Skin of body (tissue), 2 donors: ENCODE data around the gene FANCL. TPM values are rescaled to one million over a fixed set of nuclear protein-coding genes. Genes with fewer than 3 reads are reported as not detected.
"Not testable (repeated sequence)": the region's sequence is repeated elsewhere in the genome, so short reads cannot be mapped to it uniquely, and the experiment has no call there.

ENCODE experiments used
- DNase-seq: peaks from one replicate; lab custom pipeline; 2025; lab: John Stamatoyannopoulos, UW
- total RNA-seq: library from RNA; depleted of rRNA; stranded (reverse); fragments of >200 nt; gene quantifications from one replicate; pipeline ENCODE4 v1.2.3, GENCODE V29; 2014

The FANCL gene
- total RNA-seq, 1 donor from 2014 or later: 28.2 TPM

- DNase-seq: no peak
Observed at GRCh38 chr2:58206785-58207184, 34.3 kb downstream of the FANCL start.

- DNase-seq: no peak
Observed at GRCh38 chr2:58204195-58204959, 36.7 kb downstream of the FANCL start.

- DNase-seq: no peak
Observed at GRCh38 chr2:58203018-58203417, 38.1 kb downstream of the FANCL start.

- no peak for DNase-seq
Observed at GRCh38 chr2:58202404-58202803, 38.7 kb downstream of the FANCL start.

GRCh38 chr2:58197894-58198293 is 43.2 kb downstream of the FANCL start:
- no peak for DNase-seq

GRCh38 chr2:58195662-58196061 is 45.5 kb downstream of the FANCL start:
- DNase-seq: no peak

- DNase-seq: no peak
Observed at GRCh38 chr2:58194458-58194857, 46.7 kb downstream of the FANCL start.

- DNase-seq: not testable (repeated sequence)
Observed at GRCh38 chr2:58187022-58187421, 54.1 kb downstream of the FANCL start.

- no peak for DNase-seq
Observed at GRCh38 chr2:58186501-58186900, 54.6 kb downstream of the FANCL start.

- DNase-seq: no peak
Observed at GRCh38 chr2:58182527-58182926, 58.6 kb downstream of the FANCL start.

- DNase-seq: no peak
Observed at GRCh38 chr2:58180635-58181034, 60.5 kb downstream of the FANCL start.

- DNase-seq: not testable (repeated sequence)
Observed at GRCh38 chr2:58180175-58180574, 61.0 kb downstream of the FANCL start.

GRCh38 chr2:58177187-58177586 is 63.9 kb downstream of the FANCL start:
- DNase-seq: not testable (repeated sequence)

- not testable (repeated sequence) for DNase-seq
Observed at GRCh38 chr2:58171831-58172230, 69.3 kb downstream of the FANCL start.

- DNase-seq: not testable (repeated sequence)
Observed at GRCh38 chr2:58170334-58170933, 70.7 kb downstream of the FANCL start.

- not testable (repeated sequence) for DNase-seq
Observed at GRCh38 chr2:58169845-58170244, 71.3 kb downstream of the FANCL start.

GRCh38 chr2:58168130-58168529 is 73.0 kb downstream of the FANCL start:
- not testable (repeated sequence) for DNase-seq

- no peak for DNase-seq
Observed at GRCh38 chr2:58163913-58164312, 77.2 kb downstream of the FANCL start.

- DNase-seq: no peak
Observed at GRCh38 chr2:58158481-58158880, 82.6 kb downstream of the FANCL start.

GRCh38 chr2:58157754-58158153 is 83.4 kb downstream of the FANCL start:
- no peak for DNase-seq

GRCh38 chr2:58156780-58157179 is 84.3 kb downstream of the FANCL start:
- DNase-seq: no peak

- DNase-seq: no peak
Observed at GRCh38 chr2:58155160-58155778, 85.9 kb downstream of the FANCL start.

GRCh38 chr2:58146707-58147106 is 94.4 kb downstream of the FANCL start:
- no peak for DNase-seq
